T-helper 17 cell (primary cell): Measurements from ENCODE around the gene ROR1. TPM values are rescaled to one million over a fixed set of nuclear protein-coding genes. Genes with fewer than 3 reads are reported as not detected.

Experiments
- ATAC-seq: fragments of 150-1000 bp; cut with Tn5 transposase; 2 replicates; pipeline ENCODE4 v1.10.0; 2021; ENCODE audit warnings: mild to moderate bottlenecking, moderate library complexity
- DNase-seq, 3 donors: peaks; one replicate each; pipeline versions ENCODE4 v3.0.0 to v3.0.0-alpha.2; 2020 to 2021
- H3K9me3 ChIP-seq: one replicate; pipeline ENCODE4 v1.7.0; 2013; ENCODE audit warnings: low read length, mild to moderate bottlenecking; ENCODE audit not compliant: control insufficient read depth, poor library complexity, severe bottlenecking
- H3K27ac Mint-ChIP-seq: one replicate; pipeline ENCODE4 v1.8.0; 2022; ENCODE audit warnings: mild to moderate bottlenecking, moderate library complexity, mixed read lengths
- H3K27me3 Mint-ChIP-seq: one replicate; pipeline ENCODE4 v1.8.0; 2022; ENCODE audit warnings: mixed read lengths
- H3K36me3 Mint-ChIP-seq: one replicate; pipeline ENCODE4 v1.8.0; 2022; ENCODE audit warnings: low read depth, mixed read lengths
- H3K4me1 Mint-ChIP-seq: one replicate; pipeline ENCODE4 v1.8.0; 2022; ENCODE audit warnings: mild to moderate bottlenecking, mixed read lengths
- H3K4me3 Mint-ChIP-seq: one replicate; pipeline ENCODE4 v1.8.0; 2022; ENCODE audit warnings: mild to moderate bottlenecking, moderate library complexity, mixed read lengths
- total RNA-seq, 4 donors: library from RNA in 2 of 4; stranded (reverse) in 2 of 4; gene quantifications; one replicate each; pipeline ENCODE4 v1.2.3 and lab custom pipeline; 2022 to 2026

The ROR1 gene
- total RNA-seq, 2 donors from 2014 or later, result not detected

GRCh38 chr1:63914706-63915105, 140.9 kb downstream of the ROR1 start:
- Mint-ChIP-seq H3K4me3 (no peak overlapping the region), H3K27me3 (peaks cover 55% of the 10 kb centered on the region), H3K27ac (no peak overlapping the region)

GRCh38 chr1:63915121-63915520, 141.3 kb downstream of the ROR1 start:
- no peaks in the 10 kb centered on the region for H3K4me1 Mint-ChIP-seq
- peaks cover 59% of the 10 kb centered on the region for H3K27me3 Mint-ChIP-seq
- no peak overlapping the region for H3K27ac Mint-ChIP-seq
- H3K4me3 Mint-ChIP-seq, result no peak overlapping the region
- ATAC-seq, result no peak
- H3K36me3 Mint-ChIP-seq, result no peaks in the 10 kb centered on the region
- H3K9me3 ChIP-seq, result no peaks in the 10 kb centered on the region
- DNase-seq, result no peak

More at GRCh38 chr1:63914706-63915105, 140.9 kb downstream of the ROR1 start:
- no peak for DNase-seq
- ATAC-seq, result no peak
- no peaks in the 10 kb centered on the region for H3K9me3 ChIP-seq
- H3K4me1 Mint-ChIP-seq, result no peaks in the 10 kb centered on the region
- no peaks in the 10 kb centered on the region for H3K36me3 Mint-ChIP-seq

- no peaks in the 10 kb centered on the region for H3K36me3 Mint-ChIP-seq
- no peaks in the 10 kb centered on the region for H3K4me1 Mint-ChIP-seq
- ATAC-seq, result no peak
- H3K9me3 ChIP-seq, result no peaks in the 10 kb centered on the region
- H3K27me3 Mint-ChIP-seq, result peaks cover 57% of the 10 kb centered on the region
- no peak overlapping the region for H3K27ac Mint-ChIP-seq
- no peak for DNase-seq
- no peak overlapping the region for H3K4me3 Mint-ChIP-seq
Measured at GRCh38 chr1:63916485-63917360, 142.9 kb downstream of the ROR1 start.

- ATAC-seq, result no peak
- H3K27ac Mint-ChIP-seq, result no peak overlapping the region
- no peak for DNase-seq
- no peaks in the 10 kb centered on the region for H3K4me1 Mint-ChIP-seq
- H3K4me3 Mint-ChIP-seq, result no peak overlapping the region
- H3K27me3 Mint-ChIP-seq, result peaks cover 46% of the 10 kb centered on the region
- H3K36me3 Mint-ChIP-seq, result no peaks in the 10 kb centered on the region
- H3K9me3 ChIP-seq, result no peaks in the 10 kb centered on the region
Measured at GRCh38 chr1:63917571-63918417, 144.0 kb downstream of the ROR1 start.

- H3K4me3 Mint-ChIP-seq, result no peak overlapping the region
- H3K27me3 Mint-ChIP-seq, result peaks cover 43% of the 10 kb centered on the region
- no peaks in the 10 kb centered on the region for H3K36me3 Mint-ChIP-seq
- ATAC-seq (no peak), DNase-seq (no peak)
- no peaks in the 10 kb centered on the region for H3K9me3 ChIP-seq
- H3K27ac Mint-ChIP-seq, result no peak overlapping the region
- no peaks in the 10 kb centered on the region for H3K4me1 Mint-ChIP-seq
Measured at GRCh38 chr1:63918418-63918945, 144.7 kb downstream of the ROR1 start.

- H3K9me3 ChIP-seq, result no peaks in the 10 kb centered on the region
- no peak overlapping the region for H3K27ac Mint-ChIP-seq
Measured at GRCh38 chr1:63920154-63921117, 146.6 kb downstream of the ROR1 start.

GRCh38 chr1:63921359-63921758, 147.5 kb downstream of the ROR1 start:
- Mint-ChIP-seq H3K36me3 (no peaks in the 10 kb centered on the region), H3K4me1 (no peaks in the 10 kb centered on the region), H3K27me3 (peaks cover 25% of the 10 kb centered on the region), H3K4me3 (no peak overlapping the region), H3K27ac (no peak overlapping the region)
- H3K9me3 ChIP-seq, result no peaks in the 10 kb centered on the region
- ATAC-seq (no peak), DNase-seq (no peak)

More at GRCh38 chr1:63920154-63921117, 146.6 kb downstream of the ROR1 start:
- no peak for ATAC-seq
- DNase-seq, result no peak
- peaks cover 25% of the 10 kb centered on the region for H3K27me3 Mint-ChIP-seq
- H3K4me1 Mint-ChIP-seq, result no peaks in the 10 kb centered on the region
- no peaks in the 10 kb centered on the region for H3K36me3 Mint-ChIP-seq
- H3K4me3 Mint-ChIP-seq, result no peak overlapping the region

GRCh38 chr1:63921802-63922201, 148.0 kb downstream of the ROR1 start:
- ATAC-seq (no peak), DNase-seq (no peak)
- H3K9me3 ChIP-seq, result no peaks in the 10 kb centered on the region
- Mint-ChIP-seq H3K36me3 (no peaks in the 10 kb centered on the region), H3K27me3 (peaks cover 25% of the 10 kb centered on the region), H3K4me1 (no peaks in the 10 kb centered on the region), H3K4me3 (no peak overlapping the region), H3K27ac (no peak overlapping the region)

GRCh38 chr1:63922848-63923247, 149.0 kb downstream of the ROR1 start:
- H3K4me1 Mint-ChIP-seq, result no peaks in the 10 kb centered on the region
- H3K4me3 Mint-ChIP-seq, result no peak overlapping the region
- H3K9me3 ChIP-seq, result no peaks in the 10 kb centered on the region
- H3K36me3 Mint-ChIP-seq, result no peaks in the 10 kb centered on the region
- H3K27ac Mint-ChIP-seq, result no peak overlapping the region
- peaks cover 25% of the 10 kb centered on the region for H3K27me3 Mint-ChIP-seq
- ATAC-seq (no peak), DNase-seq (no peak)

GRCh38 chr1:63923302-63923701, 149.5 kb downstream of the ROR1 start:
- H3K9me3 ChIP-seq, result no peaks in the 10 kb centered on the region
- Mint-ChIP-seq H3K4me3 (no peak overlapping the region), H3K36me3 (no peaks in the 10 kb centered on the region), H3K27me3 (peaks cover 21% of the 10 kb centered on the region), H3K27ac (no peak overlapping the region), H3K4me1 (no peaks in the 10 kb centered on the region)
- ATAC-seq, result no peak
- DNase-seq, result no peak

GRCh38 chr1:63924600-63924999, 150.8 kb downstream of the ROR1 start:
- DNase-seq (no peak), ATAC-seq (no peak)
- no peaks in the 10 kb centered on the region for H3K36me3 Mint-ChIP-seq
- H3K27me3 Mint-ChIP-seq, result peaks cover 27% of the 10 kb centered on the region
- H3K9me3 ChIP-seq, result no peaks in the 10 kb centered on the region
- no peak overlapping the region for H3K4me3 Mint-ChIP-seq
- H3K27ac Mint-ChIP-seq, result no peak overlapping the region
- H3K4me1 Mint-ChIP-seq, result no peaks in the 10 kb centered on the region

GRCh38 chr1:63928186-63929105, 154.6 kb downstream of the ROR1 start:
- DNase-seq (no peak), ATAC-seq (no peak)
- peaks cover 10% of the 10 kb centered on the region for H3K27me3 Mint-ChIP-seq
- no peak overlapping the region for H3K27ac Mint-ChIP-seq
- H3K36me3 Mint-ChIP-seq, result no peaks in the 10 kb centered on the region
- H3K4me1 Mint-ChIP-seq, result no peaks in the 10 kb centered on the region
- no peak overlapping the region for H3K4me3 Mint-ChIP-seq
- H3K9me3 ChIP-seq, result no peaks in the 10 kb centered on the region
